ENCODE data around the gene GCNA. TPM values are rescaled to one million over a fixed set of nuclear protein-coding genes. Genes with fewer than 3 reads are reported as not detected.
A peak's percentile ranks its signal among the peaks of the same experiment; 100 is the strongest.

Gene GCNA
- total and polyA plus RNA-seq, 10 of the 15 experiments (the other 5 are each of a cell fraction or from before 2014, with no cell fraction given): 0.37 to 1.6 (median 0.90) TPM

GRCh38 chrX:71616672-71617529, 38.7 kb downstream of the GCNA start (continued):
- TF ChIP-seq IRF4 (IDR thresholded peaks at IDR 0.05; ENCODE audit: low read depth, low read length) (no peak), PAX8 (IDR thresholded peaks at IDR 0.05) (no peak), NBN (IDR thresholded peaks at IDR 0.05) (no peak), NFYA (IDR thresholded peaks at IDR 0.05; ENCODE audit: borderline replicate concordance, low read depth, low read length) (no peak), RAD21 (IDR thresholded peaks at IDR 0.05; ENCODE audit: insufficient read depth, low read depth, low read length) (no peak), WRNIP1 (IDR thresholded peaks at IDR 0.05; ENCODE audit: borderline replicate concordance, low read depth, low read length) (no peak), JUNB (IDR thresholded peaks at IDR 0.05) (no peak), EP300 (IDR thresholded peaks at IDR 0.05; ENCODE audit: borderline replicate concordance in 1 of 2, control insufficient read depth in 1 of 2, low read depth in 2 of 2, low read length in 2 of 2) (no peak), PRDM15 (CRISPR knock-in tag; IDR thresholded peaks at IDR 0.05) (no peak), IKZF1 (conservative IDR thresholded peaks at IDR 0.05) (peak; percentile 39), NKRF (conservative IDR thresholded peaks at IDR 0.05) (no peak), NR2F1 (conservative IDR thresholded peaks at IDR 0.05) (0 out of 2 replicates have a peak, but pooled peaks have one; percentile 45), CHD2 (IDR thresholded peaks at IDR 0.05; ENCODE audit: borderline replicate concordance, low read depth, low read length) (no peak), PAX5 (IDR thresholded peaks at IDR 0.05; ENCODE audit: borderline replicate concordance, low read depth, low read length) (no peak), ELK1 (IDR thresholded peaks at IDR 0.05; ENCODE audit: low read depth, low read length) (no peak), CREB1 (IDR thresholded peaks at IDR 0.05; ENCODE audit: low read depth) (no peak), TCF12 (IDR thresholded peaks at IDR 0.05; ENCODE audit: low read depth, low read length) (0 out of 2 replicates have a peak, but pooled peaks have one; percentile 11)
- TF ChIP-seq, protein P1, sequence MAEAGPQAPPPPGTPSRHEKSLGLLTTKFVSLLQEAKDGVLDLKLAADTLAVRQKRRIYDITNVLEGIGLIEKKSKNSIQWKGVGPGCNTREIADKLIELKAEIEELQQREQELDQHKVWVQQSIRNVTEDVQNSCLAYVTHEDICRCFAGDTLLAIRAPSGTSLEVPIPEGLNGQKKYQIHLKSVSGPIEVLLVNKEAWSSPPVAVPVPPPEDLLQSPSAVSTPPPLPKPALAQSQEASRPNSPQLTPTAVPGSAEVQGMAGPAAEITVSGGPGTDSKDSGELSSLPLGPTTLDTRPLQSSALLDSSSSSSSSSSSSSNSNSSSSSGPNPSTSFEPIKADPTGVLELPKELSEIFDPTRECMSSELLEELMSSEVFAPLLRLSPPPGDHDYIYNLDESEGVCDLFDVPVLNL (IDR thresholded peaks at IDR 0.05; ENCODE audit: low read depth, low read length): no peak
- TF ChIP-seq, protein P2, sequence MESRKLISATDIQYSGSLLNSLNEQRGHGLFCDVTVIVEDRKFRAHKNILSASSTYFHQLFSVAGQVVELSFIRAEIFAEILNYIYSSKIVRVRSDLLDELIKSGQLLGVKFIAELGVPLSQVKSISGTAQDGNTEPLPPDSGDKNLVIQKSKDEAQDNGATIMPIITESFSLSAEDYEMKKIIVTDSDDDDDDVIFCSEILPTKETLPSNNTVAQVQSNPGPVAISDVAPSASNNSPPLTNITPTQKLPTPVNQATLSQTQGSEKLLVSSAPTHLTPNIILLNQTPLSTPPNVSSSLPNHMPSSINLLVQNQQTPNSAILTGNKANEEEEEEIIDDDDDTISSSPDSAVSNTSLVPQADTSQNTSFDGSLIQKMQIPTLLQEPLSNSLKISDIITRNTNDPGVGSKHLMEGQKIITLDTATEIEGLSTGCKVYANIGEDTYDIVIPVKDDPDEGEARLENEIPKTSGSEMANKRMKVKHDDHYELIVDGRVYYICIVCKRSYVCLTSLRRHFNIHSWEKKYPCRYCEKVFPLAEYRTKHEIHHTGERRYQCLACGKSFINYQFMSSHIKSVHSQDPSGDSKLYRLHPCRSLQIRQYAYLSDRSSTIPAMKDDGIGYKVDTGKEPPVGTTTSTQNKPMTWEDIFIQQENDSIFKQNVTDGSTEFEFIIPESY (IDR thresholded peaks at IDR 0.05): 0 out of 2 replicates have a peak, but pooled peaks have one; percentile 35
